CD14-positive monocyte (primary cell): ENCODE results near the gene PFDN4. TPM values are rescaled to one million over a fixed set of nuclear protein-coding genes. Genes with fewer than 3 reads are reported as not detected.

ENCODE experiments used
- DNase-seq, 3 donors: peaks; one replicate each; pipeline ENCODE4 v3.0.0-alpha.2; 2011 to 2022
- H2AFZ ChIP-seq: 2 replicates; pipeline ENCODE4 v1.6.0; 2012; ENCODE audit warnings: mild to moderate bottlenecking, low read depth, low read length, inconsistent platforms; ENCODE audit not compliant: insufficient read depth, poor library complexity, severe bottlenecking
- H3K27ac ChIP-seq, 2 donors: 1 replicate in 1 of 2; 2 replicates in 1 of 2; pipeline ENCODE4 v1.5.1; 2012 to 2013; ENCODE audit warnings: low read length in 2 of 2, control low read depth in 1 of 2, inconsistent platforms in 1 of 2, low read depth in 1 of 2, mild to moderate bottlenecking in 1 of 2
- H3K27me3 ChIP-seq, 2 donors: one replicate each; pipeline versions ENCODE4 v1.6.0 to v1.6.1; 2011 to 2013; ENCODE audit warnings: low read length in 2 of 2; ENCODE audit not compliant: control insufficient read depth in 2 of 2, insufficient read depth in 2 of 2
- H3K36me3 ChIP-seq, 2 donors: replicated peaks in 1 of 2; 1 replicate in 1 of 2; 2 replicates in 1 of 2; pipeline versions ENCODE4 v1.5.1 to v1.6.1; 2012 to 2013; ENCODE audit warnings: low read length in 2 of 2, control low read depth in 1 of 2, inconsistent platforms in 1 of 2, mild to moderate bottlenecking in 1 of 2; ENCODE audit not compliant: insufficient read depth in 2 of 2, control insufficient read depth in 1 of 2
- H3K4me1 ChIP-seq, 2 donors: 1 replicate in 1 of 2; 2 replicates in 1 of 2; pipeline versions ENCODE4 v1.5.1 to v1.6.1; 2012 to 2013; ENCODE audit warnings: low read length in 2 of 2, control low read depth in 1 of 2, inconsistent platforms in 1 of 2, mild to moderate bottlenecking in 1 of 2, moderate library complexity in 1 of 2; ENCODE audit not compliant: insufficient read depth in 2 of 2, control insufficient read depth in 1 of 2
- H3K4me2 ChIP-seq: replicated peaks from 2 replicates; pipeline ENCODE3; 2012; ENCODE audit warnings: low read length, moderate library complexity, mild to moderate bottlenecking; ENCODE audit not compliant: poor library complexity, severe bottlenecking; ENCODE audit errors: extremely low read depth
- H3K4me3 ChIP-seq, 3 experiments: fragments of 200-600 bp in 1 of 3; sonication (generic) in 1 of 3; replicated peaks in 1 of 3; 1 replicate in 2 of 3; 2 replicates in 1 of 3; pipeline ENCODE4 v1.5.1; 2011 to 2013; ENCODE audit warnings: low read length in 3 of 3, mild to moderate bottlenecking in 3 of 3, control low read depth in 2 of 3, low read depth in 2 of 3, inconsistent platforms in 1 of 3, moderate library complexity in 1 of 3
- H3K79me2 ChIP-seq: 2 replicates; pipeline ENCODE4 v1.6.0; 2012; ENCODE audit warnings: mild to moderate bottlenecking, control low read depth, inconsistent platforms, low read length, moderate library complexity; ENCODE audit not compliant: insufficient read depth
- H3K9ac ChIP-seq: 2 replicates; pipeline ENCODE4 v1.6.0; 2017; ENCODE audit warnings: low read length, mild to moderate bottlenecking; ENCODE audit not compliant: insufficient read depth, poor library complexity, severe bottlenecking
- H3K9me3 ChIP-seq, 2 donors: replicated peaks in 1 of 2; 1 replicate in 1 of 2; 2 replicates in 1 of 2; pipeline versions ENCODE4 v1.5.1 to v1.6.1; 2012 to 2013; ENCODE audit warnings: low read length in 2 of 2, control low read depth in 1 of 2; ENCODE audit not compliant: control insufficient read depth in 1 of 2, insufficient read depth in 1 of 2
- H4K20me1 ChIP-seq: 2 replicates; pipeline ENCODE4 v1.6.0; 2012; ENCODE audit warnings: mild to moderate bottlenecking, low read length, control low read depth, moderate library complexity; ENCODE audit not compliant: insufficient read depth
- H3K27ac Mint-ChIP-seq, 7 donors: one replicate each; pipeline ENCODE4 v1.8.0; 2020; ENCODE audit warnings: mild to moderate bottlenecking in 7 of 7, mixed read lengths in 7 of 7, moderate library complexity in 6 of 7, inconsistent platforms in 2 of 7
- H3K27me3 Mint-ChIP-seq, 3 donors: one replicate each; pipeline ENCODE4 v1.8.0; 2021 to 2022; ENCODE audit warnings: low read depth in 3 of 3, mild to moderate bottlenecking in 3 of 3, mixed read lengths in 3 of 3, moderate library complexity in 3 of 3, inconsistent platforms in 1 of 3
- H3K36me3 Mint-ChIP-seq, 2 donors: one replicate each; pipeline ENCODE4 v1.8.0; 2020; ENCODE audit warnings: mixed read lengths in 2 of 2, inconsistent platforms in 1 of 2, mild to moderate bottlenecking in 1 of 2
- H3K4me1 Mint-ChIP-seq: one replicate; pipeline ENCODE4 v1.8.0; 2020; ENCODE audit warnings: mild to moderate bottlenecking, mixed read lengths
- H3K4me3 Mint-ChIP-seq, 2 donors: one replicate each; pipeline ENCODE4 v1.8.0; 2020; ENCODE audit warnings: mild to moderate bottlenecking in 2 of 2, mixed read lengths in 2 of 2, moderate library complexity in 1 of 2
- H3K9me3 Mint-ChIP-seq, 7 donors: one replicate each; pipeline ENCODE4 v1.8.0; 2020 to 2022; ENCODE audit warnings: mixed read lengths in 7 of 7, mild to moderate bottlenecking in 6 of 7, moderate library complexity in 6 of 7, inconsistent platforms in 2 of 7
- CTCF ChIP-seq: fragments of 200-600 bp; IDR thresholded peaks from one replicate; pipeline ENCODE4 v1.8.0; 2022; ENCODE audit warnings: antibody characterized with exemption, mild to moderate bottlenecking
- WGBS: methylation state at CpG from one replicate; pipeline ENCODE4 v1.1.5; 2013; ENCODE audit warnings: missing lambda C conversion rate; ENCODE audit not compliant: insufficient coverage; 5-methylcytosine and 5-hydroxymethylcytosine counted together
- intact Hi-C, 2 donors: fragments of 100-400 bp; cut with micrococcal nuclease; formaldehyde crosslinking; loops; one replicate each; pipeline versions ENCODE4 v1.15.0 to v1.15.1; 2023
- polyA plus RNA-seq, 3 donors: library from polyadenylated mRNA; depleted of rRNA in 1 of 3; unstranded in 2 of 3; stranded (reverse) in 1 of 3; fragments of 300-500 nt in 2 of 3; fragments of >200 nt in 1 of 3; fragmentation: Illumina TruSeq in 2 of 3; gene quantifications; 1 replicate in 2 of 3; 2 replicates in 1 of 3; pipeline ENCODE4 v1.2.3, GENCODE V29; 2012 to 2021

PFDN4 gene
- polyA plus RNA-seq, 3 donors: 12.6 to 49.0 (median 32.1) TPM

- TF ChIP-seq CTCF: no peak
- Histone ChIP-seq H3K27me3 (peaks cover 53 to 69% of the 10 kb centered on the region in 2 donors), H3K4me3 (no peak overlapping the region), H3K9ac (no peak overlapping the region), H3K27ac (no peak overlapping the region), H4K20me1 (no peaks in the 10 kb centered on the region), H3K36me3 (no peaks in the 10 kb centered on the region), H3K9me3 (peaks cover 0 to 12% of the 10 kb centered on the region in 2 donors), H2AFZ (no peak overlapping the region), H3K4me2 (no peak overlapping the region), H3K4me1 (peaks cover 24 to 29% of the 10 kb centered on the region in 2 donors), H3K79me2 (no peaks in the 10 kb centered on the region)
- Mint-ChIP-seq H3K36me3 (peaks cover 0 to 5% of the 10 kb centered on the region in 2 donors), H3K27me3 (peaks cover 59 to 83% (median 83%) of the 10 kb centered on the region in 3 donors), H3K9me3 (peaks cover 0 to 16% (median 11%) of the 10 kb centered on the region in 7 donors), H3K27ac (no peak overlapping the region), H3K4me1 (peaks cover 24% of the 10 kb centered on the region), H3K4me3 (peak overlapping the region in 1 of 2 donors; percentile 89)
- 86% methylated on average over 2 of the region's 3 CpGs for WGBS
- DNase-seq: no peak
- intact Hi-C loops: no loop called here
Observed at GRCh38 chr20:54170963-54171362, 36.9 kb upstream of the PFDN4 start.

- H3K79me2 ChIP-seq: no peaks in the 10 kb centered on the region
- Mint-ChIP-seq H3K36me3 (peaks cover 0 to 5% of the 10 kb centered on the region in 2 donors), H3K27me3 (peaks cover 59 to 76% (median 74%) of the 10 kb centered on the region in 3 donors), H3K4me3 (peak overlapping the region in 1 of 2 donors; percentile 89), H3K27ac (no peak overlapping the region), H3K9me3 (peaks cover 0 to 16% (median 11%) of the 10 kb centered on the region in 7 donors), H3K4me1 (peaks cover 24% of the 10 kb centered on the region)
- H2AFZ ChIP-seq: peak overlapping the region; percentile 72
- no peak overlapping the region for H3K27ac ChIP-seq
- peaks cover 0 to 12% of the 10 kb centered on the region in 2 donors for H3K9me3 ChIP-seq
- no peak for TF ChIP-seq CTCF
- WGBS: 13% methylated on average over 10 of the region's 12 CpGs
- H4K20me1 ChIP-seq: no peaks in the 10 kb centered on the region
- DNase-seq: no peak
- intact Hi-C loops: no loop called here
- H3K9ac ChIP-seq: no peak overlapping the region
- no peak overlapping the region for H3K4me3 ChIP-seq
- peaks cover 24 to 29% of the 10 kb centered on the region in 2 donors for H3K4me1 ChIP-seq
- no peaks in the 10 kb centered on the region for H3K36me3 ChIP-seq
- no peak overlapping the region for H3K4me2 ChIP-seq
- H3K27me3 ChIP-seq: peaks cover 51 to 69% of the 10 kb centered on the region in 2 donors
Observed at GRCh38 chr20:54172532-54172855, 35.4 kb upstream of the PFDN4 start.
